GM23338 (cell line): ENCODE data around the gene RBL2.

Experiments used
- CREB1 ChIP-seq: fragments of 250-450 bp; sonication (Bioruptor Pico); IDR thresholded peaks from 2 replicates; pipeline ENCODE4 v1.5.0; 2020; ENCODE audit warnings: low read depth, mild to moderate bottlenecking, moderate library complexity
- ETS1 ChIP-seq: IDR thresholded peaks from 2 replicates; pipeline ENCODE4 v1.6.1; 2016; ENCODE audit warnings: antibody characterized with exemption
- EZH2 ChIP-seq: fragments of 200-600 bp; sonication (generic); IDR thresholded peaks from one replicate; pipeline ENCODE4 v1.8.0; 2017; ENCODE audit warnings: antibody characterized with exemption, mild to moderate bottlenecking, low read depth; ENCODE audit not compliant: unreplicated experiment
- EZH2phosphoT487 ChIP-seq: fragments of 200-600 bp; sonication (generic); IDR thresholded peaks from one replicate; pipeline ENCODE4 v1.8.1; 2018; ENCODE audit warnings: antibody characterized with exemption; ENCODE audit not compliant: unreplicated experiment
- JUNB ChIP-seq: IDR thresholded peaks from one replicate; pipeline ENCODE4 v1.6.1; 2016; ENCODE audit warnings: antibody characterized with exemption; ENCODE audit not compliant: unreplicated experiment
- POLR2AphosphoS5 ChIP-seq: IDR thresholded peaks from 2 replicates; pipeline ENCODE4 v1.6.1; 2016; ENCODE audit warnings: antibody characterized with exemption, low read depth
- TF ChIP-seq, protein P1 (sequence below), 2 experiments: fragments of 200-600 bp in 1 of 2; sonication (generic) in 1 of 2; conservative IDR thresholded peaks; 2 replicates each; pipeline versions ENCODE4 v1.5.1 to v1.6.1; 2016 to 2017; ENCODE audit warnings: antibody characterized with exemption in 2 of 2, low read depth in 2 of 2, mild to moderate bottlenecking in 2 of 2, moderate library complexity in 1 of 2

DNA sequence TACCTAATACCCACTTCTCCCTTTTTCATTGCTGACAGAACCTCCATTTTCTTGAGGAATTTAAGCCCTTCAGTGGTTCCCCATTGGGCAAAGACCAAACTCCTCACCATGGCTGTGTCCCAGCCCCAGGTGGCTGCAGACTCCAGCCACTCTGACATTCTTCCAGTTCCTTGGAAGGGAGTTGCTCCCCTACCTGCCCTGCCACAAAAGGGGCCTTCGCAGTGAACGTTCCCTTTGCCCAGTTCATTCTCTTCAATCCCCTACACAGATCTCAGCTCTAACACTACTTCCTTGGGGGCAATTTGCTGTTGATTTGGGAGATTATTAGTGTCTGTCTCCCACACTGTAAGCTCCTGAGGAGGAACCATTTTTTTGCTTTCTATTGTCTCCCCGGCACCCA, 72.0 kb downstream of the RBL2 start:
- TF ChIP-seq, protein P1, sequence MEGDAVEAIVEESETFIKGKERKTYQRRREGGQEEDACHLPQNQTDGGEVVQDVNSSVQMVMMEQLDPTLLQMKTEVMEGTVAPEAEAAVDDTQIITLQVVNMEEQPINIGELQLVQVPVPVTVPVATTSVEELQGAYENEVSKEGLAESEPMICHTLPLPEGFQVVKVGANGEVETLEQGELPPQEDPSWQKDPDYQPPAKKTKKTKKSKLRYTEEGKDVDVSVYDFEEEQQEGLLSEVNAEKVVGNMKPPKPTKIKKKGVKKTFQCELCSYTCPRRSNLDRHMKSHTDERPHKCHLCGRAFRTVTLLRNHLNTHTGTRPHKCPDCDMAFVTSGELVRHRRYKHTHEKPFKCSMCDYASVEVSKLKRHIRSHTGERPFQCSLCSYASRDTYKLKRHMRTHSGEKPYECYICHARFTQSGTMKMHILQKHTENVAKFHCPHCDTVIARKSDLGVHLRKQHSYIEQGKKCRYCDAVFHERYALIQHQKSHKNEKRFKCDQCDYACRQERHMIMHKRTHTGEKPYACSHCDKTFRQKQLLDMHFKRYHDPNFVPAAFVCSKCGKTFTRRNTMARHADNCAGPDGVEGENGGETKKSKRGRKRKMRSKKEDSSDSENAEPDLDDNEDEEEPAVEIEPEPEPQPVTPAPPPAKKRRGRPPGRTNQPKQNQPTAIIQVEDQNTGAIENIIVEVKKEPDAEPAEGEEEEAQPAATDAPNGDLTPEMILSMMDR (conservative IDR thresholded peaks at IDR 0.05; ENCODE audit: low read depth in 2 of 2), result no peak
- no peak for TF ChIP-seq EZH2phosphoT487
- TF ChIP-seq POLR2AphosphoS5, result no peak
- TF ChIP-seq CREB1 (CRISPR knock-in tag), result no peak
- TF ChIP-seq JUNB, result no peak
- TF ChIP-seq EZH2, result no peak
- TF ChIP-seq ETS1, result no peak
